SK-N-DZ (cell line): Measurements from ENCODE around the gene DDX25.

ENCODE experiments used
- DNase-seq: peaks from one replicate; pipeline ENCODE4 v3.0.0-alpha.2; 2015; ENCODE audit warnings: low spot score

The DDX25 gene

DNA sequence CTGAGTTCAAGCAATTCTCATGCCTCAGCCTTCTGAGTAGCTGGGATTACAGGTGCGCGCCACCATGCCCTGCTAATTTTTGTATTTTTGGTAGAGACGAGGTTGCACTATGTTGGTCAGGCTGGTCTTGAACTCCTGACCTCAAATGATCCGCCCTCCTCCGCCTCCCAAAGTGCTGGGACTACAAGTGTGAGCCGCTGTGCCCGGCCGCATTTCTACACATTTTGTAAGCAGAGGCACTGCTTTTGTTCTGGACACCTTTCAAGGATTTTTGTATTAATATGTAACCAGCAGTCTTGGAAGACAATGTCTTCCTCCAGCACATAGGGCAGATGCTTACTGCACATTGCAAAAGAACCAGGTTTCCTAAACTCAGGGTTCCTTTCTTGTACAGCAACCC lies 30.2 kb downstream of the DDX25 start:
- DNase-seq: no peak

DNA sequence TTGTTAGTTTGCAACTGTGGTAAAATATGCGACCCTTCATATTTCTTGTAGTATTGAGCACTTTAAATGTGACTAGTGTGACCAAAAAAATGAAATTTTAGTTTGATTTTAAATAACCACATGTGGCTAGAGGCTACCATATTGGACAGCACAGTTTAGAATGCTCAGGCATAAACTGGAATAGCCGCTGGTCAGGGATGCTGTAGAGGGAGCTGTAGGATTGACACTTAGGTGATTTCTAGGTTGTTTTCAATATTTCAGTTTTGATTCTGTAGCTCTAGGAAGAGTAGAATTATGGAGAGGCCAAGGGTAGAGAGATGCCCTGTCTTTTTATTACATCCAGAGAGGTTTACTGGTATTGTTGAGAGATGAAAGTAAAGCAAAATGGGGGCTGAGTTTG lies 30.7 kb downstream of the DDX25 start:
- DNase-seq: no peak

GRCh38 chr11:125935618-125936199 lies 31.4 kb downstream of the DDX25 start:
- DNase-seq: peak; percentile 40

GRCh38 chr11:125938418-125938817 lies 34.1 kb downstream of the DDX25 start:
- no peak for DNase-seq

DNA sequence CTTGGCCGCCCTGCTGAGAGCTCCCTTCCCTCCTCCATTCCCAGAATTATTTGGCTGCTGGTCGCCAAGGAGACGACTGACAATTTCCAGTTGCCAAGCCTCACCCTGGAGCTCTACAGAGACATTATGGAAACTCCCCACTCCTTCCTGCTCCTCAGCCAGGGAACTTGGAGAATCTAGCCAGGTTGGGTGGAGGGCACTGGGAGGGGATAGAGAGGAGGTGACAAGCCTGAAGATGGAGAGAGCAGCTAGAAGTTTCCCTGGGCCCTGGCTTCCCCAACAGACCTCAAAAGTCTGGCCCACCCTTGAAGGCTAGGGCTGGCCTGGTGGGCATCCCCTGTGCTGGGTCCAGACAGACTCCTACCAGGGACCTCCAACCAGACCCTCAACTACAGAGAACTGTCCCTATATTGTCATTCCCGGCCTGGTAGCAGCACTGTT lies 34.8 kb downstream of the DDX25 start:
- no peak for DNase-seq

DNA sequence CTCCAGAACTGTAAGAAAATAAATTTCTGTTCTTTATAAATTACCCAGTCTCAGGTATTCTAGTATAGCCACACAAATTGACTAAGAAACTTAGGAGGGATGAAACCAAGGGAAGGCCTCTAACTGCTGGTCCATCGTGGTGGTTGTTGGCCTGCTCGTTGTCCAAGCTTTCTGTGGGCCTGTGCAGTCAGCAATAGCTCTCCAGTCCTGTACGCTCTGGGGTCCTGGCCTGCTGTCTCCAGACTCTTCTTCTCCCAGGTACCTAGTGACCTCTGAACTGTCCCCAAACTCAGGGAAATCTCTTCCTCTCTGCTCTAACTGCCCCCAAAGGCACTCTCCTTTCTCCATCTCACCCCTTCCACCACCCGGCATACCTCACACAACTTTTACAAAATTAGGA lies 35.8 kb downstream of the DDX25 start:
- DNase-seq: no peak

DNA sequence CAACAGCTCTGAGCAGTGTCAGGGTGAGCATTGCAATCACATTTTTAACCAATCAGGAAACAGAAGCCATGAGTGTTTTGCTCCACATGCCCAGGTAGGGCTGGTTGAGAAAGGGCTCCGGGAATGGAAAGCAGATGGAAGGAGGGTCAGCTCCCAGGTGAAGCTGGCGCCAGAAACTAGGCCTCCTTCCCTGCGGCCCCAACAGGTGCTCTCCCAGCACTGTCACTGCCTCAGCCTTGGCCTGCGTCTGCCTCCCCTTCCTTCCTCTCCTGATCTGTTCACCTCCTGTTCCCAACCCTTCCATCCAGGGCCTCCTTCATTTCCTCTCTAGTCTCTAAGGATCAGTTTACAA lies 36.9 kb downstream of the DDX25 start:
- no peak for DNase-seq

- DNase-seq: peak; percentile 55
These were observed 37.6 kb downstream of the DDX25 start for GRCh38 chr11:125941619-125942611.

GRCh38 chr11:125942771-125943428 lies 38.6 kb downstream of the DDX25 start:
- DNase-seq: no peak

GRCh38 chr11:125943661-125944349 lies 39.5 kb downstream of the DDX25 start:
- DNase-seq: no peak

DNA sequence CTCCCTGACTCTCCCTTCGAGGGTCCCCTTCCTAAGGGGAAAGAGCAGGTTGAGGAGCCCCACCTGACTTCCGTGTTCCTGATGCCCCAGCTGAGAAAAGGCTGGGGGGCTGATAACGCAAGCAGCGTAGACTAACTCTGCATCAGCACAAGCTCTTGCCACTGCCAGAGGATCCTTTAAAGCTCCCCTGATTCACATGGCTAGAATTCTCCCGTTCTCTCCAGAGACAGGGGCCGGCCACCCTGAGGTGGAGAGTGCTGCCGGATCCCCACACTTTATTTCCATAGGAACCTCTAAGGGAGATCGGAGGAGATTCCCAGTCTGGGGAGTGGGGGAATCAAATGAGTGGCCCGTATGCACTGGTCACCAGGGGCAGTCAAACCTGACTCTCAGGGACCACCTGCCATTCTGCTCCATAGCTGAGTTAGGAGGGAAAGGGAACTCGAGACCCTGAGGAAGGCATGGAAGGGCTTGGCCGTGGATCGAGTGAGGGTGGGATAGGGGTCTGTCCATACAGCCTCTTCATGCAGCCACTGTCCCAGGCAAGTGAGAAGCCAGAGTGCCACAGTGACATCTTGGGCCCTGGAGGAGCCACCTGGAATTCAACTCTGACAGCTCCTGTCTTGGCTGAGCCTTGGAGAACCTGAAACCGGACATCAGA lies 40.2 kb downstream of the DDX25 start:
- no peak for DNase-seq

GRCh38 chr11:125945011-125945796 lies 40.9 kb downstream of the DDX25 start:
- DNase-seq: no peak

- DNase-seq: no peak
These were observed 41.7 kb downstream of the DDX25 start, which contains the start of gene VSIG10L2 for GRCh38 chr11:125945797-125946520. TSS of gene VSIG10L2 (plus strand) at chr11:125946044. CDS start at chr11:125946056, 12 bp downstream.

DNA sequence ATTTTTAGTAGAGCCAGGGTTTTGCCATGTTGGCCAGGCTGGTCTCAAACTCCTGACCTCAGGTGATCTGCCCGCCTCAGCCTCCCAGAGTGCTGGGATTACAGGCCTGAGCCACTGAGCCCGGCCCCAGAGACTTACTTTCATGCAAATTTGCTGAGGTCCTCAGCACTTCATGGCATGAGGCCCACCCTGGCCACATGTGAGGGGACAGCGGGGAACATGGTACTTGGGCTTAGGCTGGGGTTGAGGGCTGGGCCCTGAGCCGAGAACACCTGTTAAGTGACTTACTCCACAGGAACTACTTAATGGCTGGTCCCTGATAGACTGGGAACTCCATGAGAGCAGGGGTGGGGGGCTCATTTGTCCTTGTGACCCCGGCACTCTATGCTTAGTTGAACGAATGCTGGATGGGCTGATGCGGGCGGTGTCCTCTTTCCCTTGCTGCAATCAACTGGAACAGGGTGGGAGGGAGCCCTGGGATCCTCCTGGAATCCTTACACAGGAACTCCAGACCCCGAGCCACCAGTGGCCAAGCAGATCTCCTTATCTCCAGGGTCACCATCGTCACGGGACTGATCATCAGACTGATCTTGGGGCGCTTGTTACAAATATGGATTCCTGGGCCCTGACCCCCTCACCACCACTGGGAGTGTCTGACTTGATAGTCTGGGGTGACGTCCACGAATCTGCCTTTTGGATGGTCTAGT lies 42.6 kb downstream of the DDX25 start:
- DNase-seq: no peak

GRCh38 chr11:125947419-125948277 lies 43.3 kb downstream of the DDX25 start:
- no peak for DNase-seq

DNA sequence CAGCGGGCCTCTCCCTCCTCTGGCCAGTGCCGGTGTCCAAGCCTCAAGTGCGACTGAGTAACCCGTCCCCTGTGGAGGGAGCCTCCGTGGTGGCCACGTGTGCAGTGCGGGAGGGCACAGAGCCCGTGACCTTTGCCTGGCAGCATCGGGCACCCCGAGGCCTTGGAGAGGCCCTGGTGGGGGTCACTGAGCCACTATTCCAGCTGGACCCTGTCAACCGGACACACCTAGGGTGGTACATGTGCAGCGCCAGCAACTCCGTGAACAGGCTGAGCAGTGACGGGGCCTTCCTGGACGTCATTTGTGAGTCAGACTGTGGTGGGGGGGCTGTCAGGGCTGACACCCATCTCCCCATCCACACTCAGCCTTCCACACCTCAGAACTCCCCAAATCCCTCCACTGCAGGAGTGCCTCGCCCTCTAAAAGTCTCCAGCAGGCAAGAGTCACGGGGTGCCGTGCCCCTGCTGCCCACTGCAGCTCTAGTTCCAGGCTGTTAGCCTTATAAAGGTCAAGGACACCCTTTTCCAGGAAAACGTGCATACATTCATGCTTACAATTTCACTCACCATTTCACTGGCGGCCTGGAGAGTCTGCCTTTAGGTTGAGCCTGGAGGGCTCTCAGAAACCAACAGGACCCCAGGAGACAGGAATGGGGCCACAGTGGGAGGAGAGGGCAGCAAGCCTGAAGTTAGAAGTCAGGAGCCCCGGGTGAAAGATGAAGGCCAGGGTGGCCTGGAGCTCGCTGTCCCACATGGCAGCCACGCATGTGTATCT lies 44.2 kb downstream of the DDX25 start:
- DNase-seq: no peak
